Neutrophil (primary cell): Measurements from ENCODE around the gene CAB39.
A peak's percentile ranks its signal among the peaks of the same experiment; 100 is the strongest.

Source experiments
- H3K27ac ChIP-seq: fragments of 200-600 bp; sonication (generic); 2 replicates; pipeline ENCODE4 v1.5.1; 2016; ENCODE audit warnings: mild to moderate bottlenecking, moderate library complexity
- H3K27me3 ChIP-seq: fragments of 200-600 bp; sonication (generic); 2 replicates; pipeline ENCODE4 v1.6.0; 2016; ENCODE audit warnings: mild to moderate bottlenecking
- H3K36me3 ChIP-seq: fragments of 200-600 bp; sonication (generic); 2 replicates; pipeline ENCODE4 v1.5.1; 2017
- H3K4me1 ChIP-seq, 2 experiments: fragments of 200-600 bp in 1 of 2; sonication (generic) in 1 of 2; 1 replicate in 1 of 2; 2 replicates in 1 of 2; pipeline versions ENCODE4 v1.5.1 to v1.6.1; 2013 to 2016; ENCODE audit warnings: low read depth in 1 of 2, low read length in 1 of 2, mild to moderate bottlenecking in 1 of 2, moderate library complexity in 1 of 2; ENCODE audit not compliant: control insufficient read depth in 1 of 2, insufficient read depth in 1 of 2
- H3K4me3 ChIP-seq, 2 experiments: fragments of 200-600 bp in 1 of 2; sonication (generic) in 1 of 2; 1 replicate in 1 of 2; 2 replicates in 1 of 2; pipeline ENCODE4 v1.5.1; 2013 to 2016; ENCODE audit warnings: low read depth in 1 of 2, low read length in 1 of 2, mild to moderate bottlenecking in 1 of 2, moderate library complexity in 1 of 2
- H3K9me3 ChIP-seq: fragments of 200-600 bp; sonication (generic); 2 replicates; pipeline ENCODE4 v1.5.1; 2016
- TF ChIP-seq, protein P1 (sequence below): fragments of 200-600 bp; sonication (generic); IDR thresholded peaks from 2 replicates; pipeline ENCODE4 v1.5.1; 2016; ENCODE audit warnings: antibody characterized with exemption

CAB39 gene

DNA sequence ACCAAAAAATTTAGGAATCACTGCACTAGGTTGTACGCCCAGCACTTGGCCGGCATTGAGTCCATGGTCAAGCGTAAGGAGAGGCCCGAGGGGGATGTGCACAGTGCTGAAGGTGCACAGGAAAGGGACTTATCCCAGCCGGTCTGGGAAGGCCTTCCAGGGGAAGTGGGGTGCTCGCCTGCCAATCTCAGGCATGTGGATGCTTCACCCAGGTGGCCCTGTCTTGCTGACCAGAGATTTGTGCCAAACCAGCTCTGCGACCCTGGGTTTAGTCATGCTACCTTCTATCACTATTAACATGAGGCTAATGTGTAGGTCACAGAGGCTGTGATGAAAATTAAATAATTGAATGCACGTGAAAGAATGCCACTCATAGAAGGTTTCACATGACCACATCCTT lies 150.4 kb downstream of the CAB39 start:
- Histone ChIP-seq H3K4me3 (no peak overlapping the region), H3K4me1 (peaks cover 31 to 38% of the 10 kb centered on the region in 2 experiments), H3K36me3 (no peaks in the 10 kb centered on the region), H3K27ac (no peak overlapping the region), H3K27me3 (peaks cover 68% of the 10 kb centered on the region), H3K9me3 (no peaks in the 10 kb centered on the region)
- TF ChIP-seq, protein P1, sequence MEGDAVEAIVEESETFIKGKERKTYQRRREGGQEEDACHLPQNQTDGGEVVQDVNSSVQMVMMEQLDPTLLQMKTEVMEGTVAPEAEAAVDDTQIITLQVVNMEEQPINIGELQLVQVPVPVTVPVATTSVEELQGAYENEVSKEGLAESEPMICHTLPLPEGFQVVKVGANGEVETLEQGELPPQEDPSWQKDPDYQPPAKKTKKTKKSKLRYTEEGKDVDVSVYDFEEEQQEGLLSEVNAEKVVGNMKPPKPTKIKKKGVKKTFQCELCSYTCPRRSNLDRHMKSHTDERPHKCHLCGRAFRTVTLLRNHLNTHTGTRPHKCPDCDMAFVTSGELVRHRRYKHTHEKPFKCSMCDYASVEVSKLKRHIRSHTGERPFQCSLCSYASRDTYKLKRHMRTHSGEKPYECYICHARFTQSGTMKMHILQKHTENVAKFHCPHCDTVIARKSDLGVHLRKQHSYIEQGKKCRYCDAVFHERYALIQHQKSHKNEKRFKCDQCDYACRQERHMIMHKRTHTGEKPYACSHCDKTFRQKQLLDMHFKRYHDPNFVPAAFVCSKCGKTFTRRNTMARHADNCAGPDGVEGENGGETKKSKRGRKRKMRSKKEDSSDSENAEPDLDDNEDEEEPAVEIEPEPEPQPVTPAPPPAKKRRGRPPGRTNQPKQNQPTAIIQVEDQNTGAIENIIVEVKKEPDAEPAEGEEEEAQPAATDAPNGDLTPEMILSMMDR = no peak

DNA sequence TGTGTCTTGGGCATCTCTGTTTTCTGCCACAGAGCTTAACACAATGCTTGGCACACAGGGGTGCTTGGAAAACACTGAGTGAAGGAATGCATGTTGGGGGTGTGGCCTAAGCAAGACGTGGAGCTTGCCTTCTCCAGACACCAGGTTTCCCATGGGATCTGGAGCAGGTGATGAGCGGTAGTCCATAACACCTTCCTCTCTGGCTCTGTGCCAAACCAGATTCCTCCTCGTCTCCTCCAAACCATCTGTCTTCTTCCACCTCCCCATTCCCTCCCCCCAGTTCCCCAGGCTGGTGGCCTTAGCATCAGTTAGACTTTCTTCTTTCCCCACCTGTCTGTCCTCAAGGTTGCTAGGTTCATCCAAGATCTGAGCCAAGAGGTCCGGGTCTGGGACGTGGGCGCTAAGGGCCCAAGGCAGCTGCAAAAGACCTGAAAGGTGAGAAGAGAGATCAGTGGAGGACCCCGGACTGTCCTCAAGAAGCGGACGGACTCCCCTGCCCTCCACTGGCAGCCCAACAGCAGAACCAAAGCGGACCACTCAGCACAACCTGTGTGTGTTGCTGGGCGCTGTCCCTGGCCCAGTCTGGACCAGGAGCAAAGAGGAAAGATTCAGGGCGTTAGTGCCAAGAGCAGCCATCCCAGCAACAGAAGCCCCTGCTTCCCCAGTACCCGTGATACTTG lies 150.9 kb downstream of the CAB39 start:
- Histone ChIP-seq H3K9me3 (no peaks in the 10 kb centered on the region), H3K4me3 (no peak overlapping the region), H3K27me3 (peaks cover 66% of the 10 kb centered on the region), H3K36me3 (no peaks in the 10 kb centered on the region), H3K4me1 (peaks cover 35 to 42% of the 10 kb centered on the region in 2 experiments), H3K27ac (no peak overlapping the region)
- TF ChIP-seq, protein P1 = no peak

DNA sequence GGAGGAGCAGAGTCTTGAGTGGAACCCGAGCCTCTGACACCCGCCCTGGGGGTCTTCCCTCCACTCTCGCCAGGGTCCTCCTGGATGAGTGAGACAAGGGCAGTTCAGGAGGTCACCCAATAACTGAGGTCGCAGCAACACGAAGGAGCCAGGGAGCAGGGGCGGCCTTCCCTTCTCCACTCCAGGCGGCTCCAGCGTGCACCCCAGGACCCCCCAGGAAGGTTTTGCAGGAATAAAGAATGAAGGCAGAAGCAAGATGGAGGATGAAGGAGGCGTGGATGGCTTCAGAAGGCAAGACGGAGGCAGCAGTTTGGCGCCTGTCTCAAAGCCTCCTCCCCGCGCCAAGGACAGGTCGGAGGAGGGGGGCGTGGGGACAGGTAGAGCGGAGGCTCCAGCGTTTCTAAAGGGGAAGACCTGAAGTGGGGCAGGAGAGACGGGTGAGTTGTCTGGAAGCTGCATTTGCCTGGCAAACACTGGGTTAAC lies 151.5 kb downstream of the CAB39 start:
- H3K4me1 ChIP-seq = peaks cover 37 to 45% of the 10 kb centered on the region in 2 experiments
- TF ChIP-seq, protein P1 = no peak

DNA sequence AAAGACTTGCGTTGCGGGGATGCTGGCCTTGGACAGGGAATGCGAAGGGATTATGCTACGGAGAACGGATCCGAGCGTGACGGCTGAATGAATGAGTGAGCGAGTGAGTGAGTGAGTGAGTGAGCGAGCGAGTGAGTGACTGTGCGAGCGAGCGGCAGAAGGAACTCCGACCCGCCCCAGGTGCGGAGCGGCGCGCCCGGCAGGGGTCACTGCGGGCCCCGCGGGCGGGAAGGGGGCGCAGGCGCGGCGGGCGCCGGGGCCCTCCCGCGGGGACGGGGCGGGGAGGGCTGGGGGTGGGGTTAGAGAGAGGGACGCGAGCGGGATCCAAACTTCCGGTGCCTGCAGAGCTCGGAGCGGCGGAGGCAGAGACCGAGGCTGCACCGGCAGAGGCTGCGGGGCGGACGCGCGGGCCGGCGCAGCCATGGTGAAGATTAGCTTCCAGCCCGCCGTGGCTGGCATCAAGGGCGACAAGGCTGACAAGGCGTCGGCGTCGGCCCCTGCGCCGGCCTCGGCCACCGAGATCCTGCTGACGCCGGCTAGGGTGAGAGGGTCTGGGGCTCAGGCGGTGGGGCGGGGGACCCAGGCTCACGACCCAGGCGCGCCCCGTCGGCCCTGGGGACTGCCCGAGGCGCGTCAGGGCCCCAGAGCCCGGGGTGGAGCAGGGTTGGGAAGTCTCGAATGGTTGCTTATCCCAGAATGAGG lies 152.1 kb downstream of the CAB39 start, which contains the start of gene ITM2C:
Gene ITM2C (plus strand): TSS at position 338 of the 702 bp plus-strand sequence. CDS start 84 bp downstream, at position 422.
- TF ChIP-seq, protein P1 = no peak
- H3K36me3 ChIP-seq = no peaks in the 10 kb centered on the region
- no peak within 1 kb of the TSS for H3K27ac ChIP-seq
- peaks cover 40 to 51% of the 10 kb centered on the region in 2 experiments for H3K4me1 ChIP-seq
- no peaks in the 10 kb centered on the region for H3K9me3 ChIP-seq
- peak within 1 kb of the TSS; percentile 48 to 70 for H3K4me3 ChIP-seq
- H3K27me3 ChIP-seq = peaks cover 66% of the 10 kb centered on the region

More for the DNA sequence above, 151.5 kb downstream of the CAB39 start:
- no peak overlapping the region for H3K27ac ChIP-seq
- H3K27me3 ChIP-seq = peaks cover 66% of the 10 kb centered on the region
- no peaks in the 10 kb centered on the region for H3K36me3 ChIP-seq
- H3K9me3 ChIP-seq = no peaks in the 10 kb centered on the region
- peak overlapping the region; percentile 48 to 70 for H3K4me3 ChIP-seq

DNA sequence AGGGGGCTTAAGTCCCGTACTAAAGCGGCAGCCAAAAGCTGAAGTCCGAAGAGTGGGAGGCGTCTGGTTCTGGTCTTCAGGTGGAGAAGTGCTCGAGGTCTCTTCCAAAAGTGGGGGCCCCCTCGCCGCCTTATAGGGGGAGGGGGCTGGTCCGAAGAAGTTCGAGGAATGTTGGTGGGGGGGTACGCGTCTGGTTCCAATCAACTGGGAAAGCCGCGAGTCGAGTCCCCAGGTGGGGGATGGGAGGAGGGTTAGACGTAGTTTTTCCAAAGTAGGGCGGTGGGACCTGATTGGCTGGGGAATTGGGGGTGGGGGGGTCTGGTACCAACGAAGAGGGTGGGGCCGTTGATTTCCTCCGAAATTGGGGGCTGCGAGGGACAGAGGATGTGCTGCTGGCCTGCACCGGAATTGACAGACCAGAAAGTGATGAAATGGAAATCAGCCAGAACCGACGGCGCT lies 152.7 kb downstream of the CAB39 start:
- peaks cover 45 to 56% of the 10 kb centered on the region in 2 experiments for H3K4me1 ChIP-seq
- H3K27ac ChIP-seq = no peak overlapping the region
- peak overlapping the region; percentile 48 to 70 for H3K4me3 ChIP-seq

More for the DNA sequence above, 152.7 kb downstream of the CAB39 start:
- TF ChIP-seq, protein P1 = no peak
- H3K9me3 ChIP-seq = no peaks in the 10 kb centered on the region
- no peaks in the 10 kb centered on the region for H3K36me3 ChIP-seq
- H3K27me3 ChIP-seq = peaks cover 66% of the 10 kb centered on the region
